ENCODE measurements around the gene SLC8A2. TPM values are rescaled to one million over a fixed set of nuclear protein-coding genes. Genes with fewer than 3 reads are reported as not detected.

Gene SLC8A2
- total RNA-seq, 4 donors from 2014 or later = 0.19 to 1.4 (median 0.47) TPM; not detected in 1

GRCh38 chr19:47464675-47465419 lies 6.8 kb downstream of the SLC8A2 start:
- no peak for TF ChIP-seq CTCF (IDR thresholded peaks at IDR 0.05)
- no peak for DNase-seq (ENCODE audit: low spot score)
- ATAC-seq (ENCODE audit: low FRiP score) = no peak

- ATAC-seq (ENCODE audit: low FRiP score) = no peak
- TF ChIP-seq CTCF (IDR thresholded peaks at IDR 0.05) = no peak
- DNase-seq (ENCODE audit: low spot score) = no peak
These were observed 9.8 kb downstream of the SLC8A2 start for GRCh38 chr19:47461876-47462275.

- ATAC-seq (ENCODE audit: low FRiP score) (no peak), DNase-seq (ENCODE audit: low spot score) (no peak)
- no peak for TF ChIP-seq CTCF (IDR thresholded peaks at IDR 0.05)
These were observed 12.2 kb downstream of the SLC8A2 start for GRCh38 chr19:47459477-47459876.

- ATAC-seq (ENCODE audit: low FRiP score) = no peak
- TF ChIP-seq CTCF (IDR thresholded peaks at IDR 0.05) = no peak
- no peak for DNase-seq (ENCODE audit: low spot score)
These were observed 13.0 kb downstream of the SLC8A2 start for GRCh38 chr19:47458672-47459071.

GRCh38 chr19:47456721-47457474 lies 14.8 kb downstream of the SLC8A2 start:
- no peak for ATAC-seq (ENCODE audit: low FRiP score)
- TF ChIP-seq CTCF (IDR thresholded peaks at IDR 0.05) = no peak
- DNase-seq (ENCODE audit: low spot score) = no peak

- TF ChIP-seq CTCF (IDR thresholded peaks at IDR 0.05) = no peak
- DNase-seq (ENCODE audit: low spot score) = no peak
- no peak for ATAC-seq (ENCODE audit: low FRiP score)
These were observed 21.2 kb downstream of the SLC8A2 start for GRCh38 chr19:47450478-47450877.

- DNase-seq (ENCODE audit: low spot score) = no peak
- no peak for ATAC-seq (ENCODE audit: low FRiP score)
- no peak for TF ChIP-seq CTCF (IDR thresholded peaks at IDR 0.05)
These were observed 23.3 kb downstream of the SLC8A2 start for GRCh38 chr19:47448360-47448727.

Data from omental fat pad (tissue), 4 donors.